PFSK-1 (cell line): ENCODE measurements around the gene MICALL2.

Source experiments
- FOXP2 ChIP-seq: optimal IDR thresholded peaks from 2 replicates; pipeline ENCODE3; 2011; ENCODE audit warnings: borderline replicate concordance, control low read depth, inconsistent platforms; ENCODE audit not compliant: insufficient read depth; ENCODE audit errors: extremely low read length, extremely low read depth
- POLR2AphosphoS5 ChIP-seq: IDR thresholded peaks from 2 replicates; pipeline ENCODE4 v1.6.1; 2012; ENCODE audit warnings: low read depth, mild to moderate bottlenecking, control low read depth, low read length, moderate library complexity
- SIN3A ChIP-seq: IDR thresholded peaks from 2 replicates; pipeline ENCODE4 v1.6.1; 2012; ENCODE audit warnings: mild to moderate bottlenecking, low read length, moderate library complexity, borderline replicate concordance; ENCODE audit not compliant: insufficient read depth
- TAF1 ChIP-seq: IDR thresholded peaks from 2 replicates; pipeline ENCODE4 v1.6.1; 2012; ENCODE audit warnings: low read length, control low read depth, borderline replicate concordance; ENCODE audit not compliant: insufficient read depth
- TF ChIP-seq, protein P1 (sequence below), 2 experiments: IDR thresholded peaks; 2 replicates each; pipeline versions ENCODE4 v1.6.1 to v1.8.0; 2011 to 2012; ENCODE audit warnings: low read depth in 2 of 2, low read length in 2 of 2, control low read depth in 1 of 2, inconsistent platforms in 1 of 2, mild to moderate bottlenecking in 1 of 2, moderate library complexity in 1 of 2; ENCODE audit not compliant: insufficient read depth in 1 of 2

The MICALL2 gene

DNA sequence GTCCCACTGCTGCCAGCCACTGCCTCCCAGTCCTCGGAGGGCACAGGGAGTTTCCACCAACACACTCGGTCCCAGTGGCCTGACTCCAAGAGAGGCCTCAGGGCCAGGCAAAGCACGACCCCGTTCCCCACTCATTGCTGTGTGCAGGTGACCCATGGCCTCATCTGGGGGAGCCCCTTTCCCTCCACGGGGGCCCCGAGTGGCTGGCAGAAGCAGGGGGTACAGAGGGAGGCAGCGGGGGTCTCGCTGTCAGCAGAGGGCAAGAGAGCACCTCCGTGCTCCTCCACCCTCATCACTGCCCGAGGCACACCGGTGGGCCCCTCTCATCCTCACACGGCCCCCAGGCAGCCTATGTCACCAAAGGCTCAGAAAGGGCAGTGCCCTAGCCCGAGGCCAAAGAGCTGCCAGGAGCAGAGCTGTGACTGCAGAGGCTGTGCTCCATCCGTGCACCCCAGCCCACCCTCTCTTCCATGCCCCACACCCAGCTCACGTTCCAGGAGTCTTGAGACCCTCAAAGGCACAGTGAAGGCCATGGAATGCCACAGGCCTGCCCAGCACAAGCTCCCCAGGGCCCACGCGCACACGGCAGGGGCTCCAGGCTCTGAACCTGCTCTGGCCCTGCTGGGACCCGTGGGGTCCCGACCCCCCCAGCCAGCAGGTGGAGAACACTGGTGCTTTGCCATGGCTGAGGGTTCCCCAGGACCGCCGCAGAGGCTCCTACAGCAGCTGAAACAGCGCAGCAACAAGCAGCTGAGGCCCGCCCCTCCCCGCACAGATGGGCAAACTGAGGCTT lies 25.9 kb downstream of the MICALL2 start:
- TF ChIP-seq SIN3A (no peak), FOXP2 (no peak), TAF1 (no peak), POLR2AphosphoS5 (no peak)
- TF ChIP-seq, protein P1, sequence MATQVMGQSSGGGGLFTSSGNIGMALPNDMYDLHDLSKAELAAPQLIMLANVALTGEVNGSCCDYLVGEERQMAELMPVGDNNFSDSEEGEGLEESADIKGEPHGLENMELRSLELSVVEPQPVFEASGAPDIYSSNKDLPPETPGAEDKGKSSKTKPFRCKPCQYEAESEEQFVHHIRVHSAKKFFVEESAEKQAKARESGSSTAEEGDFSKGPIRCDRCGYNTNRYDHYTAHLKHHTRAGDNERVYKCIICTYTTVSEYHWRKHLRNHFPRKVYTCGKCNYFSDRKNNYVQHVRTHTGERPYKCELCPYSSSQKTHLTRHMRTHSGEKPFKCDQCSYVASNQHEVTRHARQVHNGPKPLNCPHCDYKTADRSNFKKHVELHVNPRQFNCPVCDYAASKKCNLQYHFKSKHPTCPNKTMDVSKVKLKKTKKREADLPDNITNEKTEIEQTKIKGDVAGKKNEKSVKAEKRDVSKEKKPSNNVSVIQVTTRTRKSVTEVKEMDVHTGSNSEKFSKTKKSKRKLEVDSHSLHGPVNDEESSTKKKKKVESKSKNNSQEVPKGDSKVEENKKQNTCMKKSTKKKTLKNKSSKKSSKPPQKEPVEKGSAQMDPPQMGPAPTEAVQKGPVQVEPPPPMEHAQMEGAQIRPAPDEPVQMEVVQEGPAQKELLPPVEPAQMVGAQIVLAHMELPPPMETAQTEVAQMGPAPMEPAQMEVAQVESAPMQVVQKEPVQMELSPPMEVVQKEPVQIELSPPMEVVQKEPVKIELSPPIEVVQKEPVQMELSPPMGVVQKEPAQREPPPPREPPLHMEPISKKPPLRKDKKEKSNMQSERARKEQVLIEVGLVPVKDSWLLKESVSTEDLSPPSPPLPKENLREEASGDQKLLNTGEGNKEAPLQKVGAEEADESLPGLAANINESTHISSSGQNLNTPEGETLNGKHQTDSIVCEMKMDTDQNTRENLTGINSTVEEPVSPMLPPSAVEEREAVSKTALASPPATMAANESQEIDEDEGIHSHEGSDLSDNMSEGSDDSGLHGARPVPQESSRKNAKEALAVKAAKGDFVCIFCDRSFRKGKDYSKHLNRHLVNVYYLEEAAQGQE (IDR thresholded peaks at IDR 0.05; ENCODE audit: insufficient read depth in 1 of 2, low read depth in 2 of 2, low read length in 2 of 2): no peak

DNA sequence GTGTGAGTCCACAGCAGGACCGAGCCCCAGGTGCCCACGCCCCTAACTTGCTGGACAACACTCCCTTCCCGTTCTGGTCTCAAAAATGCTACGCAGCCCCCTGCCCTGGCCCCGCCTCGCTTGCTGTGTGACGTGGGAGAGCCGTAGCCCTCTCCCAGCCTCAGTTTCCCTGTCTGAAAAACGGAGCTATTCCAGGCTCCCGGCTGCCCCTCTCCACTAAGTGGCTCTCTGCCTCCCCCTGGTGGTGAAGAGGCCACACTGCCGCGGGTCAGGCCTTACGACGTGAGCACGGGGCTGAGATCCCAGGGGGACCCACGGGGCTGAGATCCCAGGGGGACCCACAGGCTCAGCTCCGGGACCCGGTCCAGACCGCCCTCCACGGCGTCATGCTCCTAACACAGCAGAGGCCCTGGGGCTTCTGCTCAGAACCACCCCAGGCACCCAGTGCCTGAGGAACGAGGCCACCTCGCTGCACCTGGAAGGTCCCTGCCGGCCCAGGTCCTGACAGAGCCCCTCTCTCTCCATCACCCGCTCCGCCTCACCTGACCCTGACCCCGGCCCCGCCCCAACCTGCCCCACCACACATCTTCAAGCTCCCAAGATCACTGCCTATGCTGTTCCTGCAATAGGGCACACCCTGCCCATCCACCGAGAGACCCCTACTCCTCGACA lies 26.7 kb downstream of the MICALL2 start:
- TF ChIP-seq, protein P1 (IDR thresholded peaks at IDR 0.05; ENCODE audit: insufficient read depth in 1 of 2, low read depth in 2 of 2, low read length in 2 of 2): no peak
- TF ChIP-seq POLR2AphosphoS5 (no peak; the same call in 1 of the 2 replicates), FOXP2 (no peak), SIN3A (no peak), TAF1 (no peak)

DNA sequence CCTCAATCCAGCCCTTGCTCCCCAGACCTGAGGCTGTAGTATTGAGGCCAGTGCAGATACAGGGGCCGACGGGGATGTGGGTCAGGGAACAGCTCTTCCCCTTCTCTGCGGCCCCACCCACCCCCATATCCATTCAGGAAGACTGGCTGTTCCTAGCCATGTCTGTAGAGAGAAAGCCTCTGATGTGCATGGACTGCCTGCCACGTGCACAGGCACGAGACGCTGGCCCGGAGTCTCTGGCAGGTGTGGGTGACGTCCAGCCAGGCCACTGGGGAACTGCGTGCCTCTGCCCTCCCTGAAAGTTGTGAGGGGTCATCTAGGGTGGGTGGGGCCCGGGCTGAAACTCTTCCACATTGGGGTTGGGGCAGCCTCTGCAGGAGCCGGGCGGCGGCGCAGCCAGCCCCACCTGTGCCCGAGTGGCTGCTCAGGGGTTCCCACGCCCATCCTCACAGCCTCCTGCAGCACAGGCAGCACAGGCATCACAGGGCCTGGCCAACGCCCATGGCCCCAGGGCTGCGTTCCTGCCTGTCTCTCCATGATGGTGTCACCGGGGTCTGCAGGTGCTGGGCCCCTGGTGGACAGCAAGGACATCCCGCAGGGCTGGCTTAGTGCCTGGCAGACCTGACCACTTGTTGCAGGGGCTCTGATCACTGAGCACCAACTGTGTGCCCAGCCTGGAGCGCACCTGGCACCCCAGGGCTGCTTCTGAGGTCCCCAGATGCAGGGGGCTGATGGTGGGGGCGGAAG lies 27.5 kb downstream of the MICALL2 start:
- TF ChIP-seq POLR2AphosphoS5: no peak
- no peak for TF ChIP-seq FOXP2
- no peak for TF ChIP-seq TAF1
- TF ChIP-seq, protein P1 (IDR thresholded peaks at IDR 0.05; ENCODE audit: insufficient read depth in 1 of 2, low read depth in 2 of 2, low read length in 2 of 2): no peak
- TF ChIP-seq SIN3A: no peak

DNA sequence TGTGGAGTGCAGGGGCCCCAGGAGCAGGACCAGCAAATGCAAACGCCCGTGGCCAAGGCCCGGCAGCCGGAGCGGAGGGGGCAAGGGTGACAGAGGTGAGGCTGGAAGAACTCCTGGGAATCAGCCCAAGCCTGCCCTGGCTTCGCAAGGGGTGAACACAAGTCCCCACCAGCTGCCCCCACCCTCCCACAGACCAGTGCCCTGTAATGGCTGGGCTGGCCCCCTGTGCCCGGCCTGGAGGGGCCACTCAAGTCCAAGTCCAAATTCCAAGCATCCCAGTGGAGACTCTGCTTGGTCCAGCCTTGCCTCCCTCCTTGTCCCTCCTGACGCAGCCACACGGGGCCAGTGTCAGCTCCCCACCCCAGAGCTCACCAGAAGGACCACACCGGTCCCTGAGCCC lies 28.0 kb downstream of the MICALL2 start:
- no peak for TF ChIP-seq POLR2AphosphoS5
- TF ChIP-seq, protein P1 (IDR thresholded peaks at IDR 0.05; ENCODE audit: insufficient read depth in 1 of 2, low read depth in 2 of 2, low read length in 2 of 2): no peak
- TF ChIP-seq TAF1: no peak
- TF ChIP-seq FOXP2: no peak
- TF ChIP-seq SIN3A: no peak
